Hepatocyte (in vitro differentiated cells): ENCODE results near the gene CC2D1A. TPM values are rescaled to one million over a fixed set of nuclear protein-coding genes. Genes with fewer than 3 reads are reported as not detected.

Source experiments
- DNase-seq: peaks from one replicate; pipeline ENCODE4 v3.0.0-alpha.2; 2016; ENCODE audit warnings: low spot score
- H2AFZ ChIP-seq: fragments of 200-600 bp; sonication (generic); 2 replicates; pipeline ENCODE4 v1.6.0; 2016; ENCODE audit warnings: antibody characterized with exemption, mild to moderate bottlenecking
- H3K27ac ChIP-seq: fragments of 200-600 bp; sonication (generic); 2 replicates; pipeline ENCODE4 v1.5.1; 2016; ENCODE audit warnings: mild to moderate bottlenecking
- H3K27me3 ChIP-seq: fragments of 200-600 bp; sonication (generic); 2 replicates; pipeline ENCODE4 v1.6.1; 2016
- H3K36me3 ChIP-seq: fragments of 200-600 bp; sonication (generic); replicated peaks from 2 replicates; pipeline ENCODE4 v1.5.1; 2016; ENCODE audit warnings: low read depth; ENCODE audit not compliant: insufficient read depth
- H3K4me1 ChIP-seq: fragments of 200-600 bp; sonication (generic); 2 replicates; pipeline ENCODE4 v1.5.1; 2016; ENCODE audit warnings: mild to moderate bottlenecking, moderate library complexity; ENCODE audit not compliant: insufficient read depth
- H3K4me2 ChIP-seq: fragments of 200-600 bp; sonication (generic); 2 replicates; pipeline ENCODE4 v1.6.0; 2016
- H3K4me3 ChIP-seq: fragments of 200-600 bp; sonication (generic); 2 replicates; pipeline ENCODE4 v1.5.1; 2016; ENCODE audit warnings: mild to moderate bottlenecking
- H3K79me2 ChIP-seq: fragments of 200-600 bp; sonication (generic); 2 replicates; pipeline ENCODE4 v1.6.0; 2017; ENCODE audit warnings: mild to moderate bottlenecking
- H3K9me2 ChIP-seq: fragments of 200-600 bp; sonication (generic); replicated peaks from 2 replicates; pipeline ENCODE4 v1.6.0; 2017; ENCODE audit warnings: mild to moderate bottlenecking; ENCODE audit not compliant: insufficient read depth
- H3K9me3 ChIP-seq: fragments of 200-600 bp; sonication (generic); 2 replicates; pipeline ENCODE4 v1.5.1; 2016; ENCODE audit warnings: low read depth, mild to moderate bottlenecking
- H4K20me1 ChIP-seq: fragments of 200-600 bp; sonication (generic); 2 replicates; pipeline ENCODE4 v1.6.0; 2016; ENCODE audit warnings: mild to moderate bottlenecking; ENCODE audit not compliant: insufficient read depth, poor library complexity, severe bottlenecking
- CTCF ChIP-seq: fragments of 200-600 bp; sonication (generic); IDR thresholded peaks from 2 replicates; pipeline ENCODE4 v1.5.1; 2016; ENCODE audit warnings: antibody characterized with exemption, mild to moderate bottlenecking; ENCODE audit not compliant: poor library complexity
- EZH2 ChIP-seq: fragments of 200-600 bp; sonication (generic); IDR thresholded peaks from 2 replicates; pipeline ENCODE4 v1.6.1; 2016; ENCODE audit warnings: antibody characterized with exemption, mild to moderate bottlenecking, borderline replicate concordance
- EZH2phosphoT487 ChIP-seq: fragments of 200-600 bp; sonication (generic); IDR thresholded peaks from one replicate; pipeline ENCODE4 v1.6.1; 2018; ENCODE audit warnings: antibody characterized with exemption, mild to moderate bottlenecking, low read depth, moderate library complexity; ENCODE audit not compliant: unreplicated experiment, severe bottlenecking
- WGBS: methylation state at CpG from one replicate; pipeline ENCODE4 v1.1.6; 2016; ENCODE audit warnings: low lambda C conversion rate; ENCODE audit errors: missing lambda C conversion rate; 5-methylcytosine and 5-hydroxymethylcytosine counted together
- microRNA counts: library from miRNA; unstranded; fragments of <30 nt; microRNA quantifications from one replicate; lab custom pipeline; 2017
- microRNA-seq: library from miRNA; unstranded; fragments of <30 nt; microRNA quantifications from one replicate; pipeline ENCODE4, GENCODE V29; 2017
- polyA plus RNA-seq: library from polyadenylated mRNA; unstranded; fragments of >200 nt; fragmentation: Nextera tagmentation; extraction: Ambion mirVana; gene quantifications from 2 replicates; pipeline ENCODE4 v1.2.1, GENCODE V29; 2016
- small RNA-seq: library from RNA; depleted of rRNA; stranded (forward); fragments of <200 nt; gene quantifications from one replicate; pipeline ENCODE3, GENCODE V24; 2014
- total RNA-seq: library from RNA; depleted of rRNA; stranded (reverse); fragments of >200 nt; gene quantifications from 2 replicates; pipeline ENCODE4 v1.2.3, GENCODE V29; 2014

Gene CC2D1A
- total and polyA plus RNA-seq, 2 experiments from 2014 or later = 20.8 to 43.3 TPM

GRCh38 chr19:13980340-13980739 lies 74.3 kb downstream of the CC2D1A start:
- Histone ChIP-seq H3K4me1 (peaks cover 12% of the 10 kb centered on the region), H3K36me3 (no peaks in the 10 kb centered on the region), H3K9me2 (no peaks in the 10 kb centered on the region), H3K9me3 (no peaks in the 10 kb centered on the region), H3K4me2 (no peak overlapping the region), H2AFZ (no peak overlapping the region), H3K27ac (no peak overlapping the region), H3K79me2 (no peaks in the 10 kb centered on the region), H3K4me3 (no peak overlapping the region), H4K20me1 (no peaks in the 10 kb centered on the region), H3K27me3 (no peaks in the 10 kb centered on the region)
- no peak for TF ChIP-seq EZH2
- TF ChIP-seq CTCF = no peak
- no peak for TF ChIP-seq EZH2phosphoT487
- WGBS = 91% methylated on average over 15 of the region's 15 CpGs
- DNase-seq = no peak

MicroRNA genes within 50 kb of the gene (microRNA counts, 767-probe panel; counts per million panel counts)
- microRNA hsa-miR-181c-5p (lab: Ali Mortazavi, UCI) = not detected

Small RNA genes within 50 kb of the gene (microRNA-seq; reads per million reads assigned to microRNA genes)
- gene MIR181C (1,523 reads per million, percentile 82 among the genes with 10 or more reads in this experiment), gene MIR181D (963 reads per million, percentile 79 among the genes with 10 or more reads in this experiment)

Small RNA genes within 50 kb of the gene (small RNA-seq; reads per million reads assigned to genes)
- gene MIR181C = 250 reads per million, percentile 98 among the genes with 10 or more reads in this experiment
- 73.1 reads per million, percentile 97 among the genes with 10 or more reads in this experiment for gene MIR181D

Other genes starting within 250 kb of the CC2D1A start
- gene MRI1, start 141.7 kb upstream of the CC2D1A start, total RNA-seq = 16.0 and 18.5 TPM in 2 replicates
- 21.9 and 22.8 TPM in 2 replicates for gene MRI1, start 141.7 kb upstream of the CC2D1A start, polyA plus RNA-seq
- gene C19orf53, start 131.7 kb upstream of the CC2D1A start, total RNA-seq = 89.2 and 97.0 TPM in 2 replicates
- gene C19orf53, start 131.7 kb upstream of the CC2D1A start, polyA plus RNA-seq = 214 and 220 TPM in 2 replicates
- 3.1 and 3.7 TPM in 2 replicates for gene ZSWIM4, start 110.8 kb upstream of the CC2D1A start, total RNA-seq
- gene ZSWIM4, start 110.8 kb upstream of the CC2D1A start, polyA plus RNA-seq = 2.8 and 3.5 TPM in 2 replicates
- gene NANOS3, start 29.1 kb upstream of the CC2D1A start, total RNA-seq = 0.60 TPM in 1 of 2 replicates, not detected in the other
- 2.1 and 4.0 TPM in 2 replicates for gene NANOS3, start 29.1 kb upstream of the CC2D1A start, polyA plus RNA-seq
- gene BRME1, start 84 bp upstream of the CC2D1A start, total RNA-seq = 2.2 and 14.4 TPM in 2 replicates
- gene BRME1, start 84 bp upstream of the CC2D1A start, polyA plus RNA-seq = 3.2 and 4.5 TPM in 2 replicates
- gene PODNL1, start 32.2 kb downstream of the CC2D1A start, total RNA-seq = 0.17 TPM in 1 of 2 replicates, not detected in the other
- gene PODNL1, start 32.2 kb downstream of the CC2D1A start, polyA plus RNA-seq = 2.4 and 3.3 TPM in 2 replicates
- 9.3 and 13.4 TPM in 2 replicates for gene DCAF15, start 46.3 kb downstream of the CC2D1A start, total RNA-seq
- 16.4 and 19.0 TPM in 2 replicates for gene DCAF15, start 46.3 kb downstream of the CC2D1A start, polyA plus RNA-seq
- gene RFX1, start 100.1 kb downstream of the CC2D1A start, total RNA-seq = 2.2 and 4.2 TPM in 2 replicates
- gene RFX1, start 100.1 kb downstream of the CC2D1A start, polyA plus RNA-seq = 2.4 and 4.1 TPM in 2 replicates
- not detected in 2 replicates for gene RLN3, start 121.9 kb downstream of the CC2D1A start, total RNA-seq
- gene RLN3, start 121.9 kb downstream of the CC2D1A start, polyA plus RNA-seq = not detected in 2 replicates
- gene IL27RA, start 125.6 kb downstream of the CC2D1A start, total RNA-seq = 1.9 and 2.0 TPM in 2 replicates
- 1.7 and 2.3 TPM in 2 replicates for gene IL27RA, start 125.6 kb downstream of the CC2D1A start, polyA plus RNA-seq
- gene PALM3, start 155.9 kb downstream of the CC2D1A start, total RNA-seq = 2.1 and 2.3 TPM in 2 replicates
- gene PALM3, start 155.9 kb downstream of the CC2D1A start, polyA plus RNA-seq = 2.3 and 3.4 TPM in 2 replicates
- 3.7 and 4.9 TPM in 2 replicates for gene MISP3, start 166.6 kb downstream of the CC2D1A start, total RNA-seq
- 12.5 and 13.1 TPM in 2 replicates for gene MISP3, start 166.6 kb downstream of the CC2D1A start, polyA plus RNA-seq
- gene C19orf67, start 179.6 kb downstream of the CC2D1A start, total RNA-seq = not detected in 2 replicates
- not detected in 2 replicates for gene C19orf67, start 179.6 kb downstream of the CC2D1A start, polyA plus RNA-seq
- 25.6 and 35.8 TPM in 2 replicates for gene SAMD1, start 184.6 kb downstream of the CC2D1A start, total RNA-seq
- 44.8 and 45.6 TPM in 2 replicates for gene SAMD1, start 184.6 kb downstream of the CC2D1A start, polyA plus RNA-seq
- gene PRKACA, start 211.6 kb downstream of the CC2D1A start, total RNA-seq = 29.0 and 41.5 TPM in 2 replicates
- 12.2 and 13.4 TPM in 2 replicates for gene PRKACA, start 211.6 kb downstream of the CC2D1A start, polyA plus RNA-seq
- gene ASF1B, start 230.4 kb downstream of the CC2D1A start, total RNA-seq = 5.1 and 7.3 TPM in 2 replicates
- 10.0 and 12.4 TPM in 2 replicates for gene ASF1B, start 230.4 kb downstream of the CC2D1A start, polyA plus RNA-seq